Upper lobe of left lung (tissue), 6 donors: ENCODE results near the gene RPS10. TPM values are rescaled to one million over a fixed set of nuclear protein-coding genes. Genes with fewer than 3 reads are reported as not detected.
A peak's percentile ranks its signal among the peaks of the same experiment; 100 is the strongest.
"Not testable (repeated sequence)": the region's sequence is repeated elsewhere in the genome, so short reads cannot be mapped to it uniquely, and the experiment has no call there.

ENCODE experiments used
- ATAC-seq, 2 donors: fragments of 200-7000 bp; cut with Tn5 transposase; one replicate each; pipeline ENCODE4 v1.9.1; 2022; ENCODE audit warnings: mild to moderate bottlenecking in 2 of 2, moderate library complexity in 2 of 2; ENCODE audit not compliant: low FRiP score in 2 of 2
- DNase-seq, 2 donors: peaks; one replicate each; pipeline ENCODE4 v3.0.0-alpha.2; 2019 to 2020
- H3K27ac ChIP-seq, 4 donors: fragments of 200-600 bp; sonication (generic); one replicate each; pipeline ENCODE4 v1.5.1; 2016 to 2019
- H3K27me3 ChIP-seq, 4 donors: fragments of 200-600 bp; sonication (generic); one replicate each; pipeline ENCODE4 v1.5.1; 2017 to 2019
- H3K36me3 ChIP-seq, 4 donors: fragments of 200-600 bp; sonication (generic); one replicate each; pipeline ENCODE4 v1.5.1; 2016 to 2019
- H3K4me1 ChIP-seq, 4 donors: fragments of 200-600 bp; sonication (generic); one replicate each; pipeline ENCODE4 v1.5.1; 2018 to 2019
- H3K4me3 ChIP-seq, 4 donors: fragments of 200-600 bp; sonication (generic); one replicate each; pipeline ENCODE4 v1.5.1; 2017 to 2019; ENCODE audit warnings: mild to moderate bottlenecking in 2 of 4, moderate library complexity in 1 of 4
- H3K9me3 ChIP-seq, 4 donors: fragments of 200-600 bp; sonication (generic); one replicate each; pipeline ENCODE4 v1.5.1; 2018 to 2019
- EP300 ChIP-seq, 4 donors: sonication (generic); formaldehyde crosslinking; IDR thresholded peaks; one replicate each; pipeline ENCODE4 v1.5.1; 2017; ENCODE audit warnings: antibody characterized with exemption in 4 of 4, control low read depth in 2 of 4
- POLR2A ChIP-seq, 4 donors: fragments of 450-650 bp; IDR thresholded peaks; one replicate each; pipeline ENCODE4 v1.5.1; 2016 to 2017; ENCODE audit warnings: antibody characterized with exemption in 4 of 4, mild to moderate bottlenecking in 2 of 4
- POLR2AphosphoS5 ChIP-seq, 2 donors: sonication (generic); formaldehyde crosslinking; IDR thresholded peaks; one replicate each; pipeline ENCODE4 v1.5.1; 2017; ENCODE audit warnings: antibody characterized with exemption in 2 of 2
- WGBS, 2 donors: methylation state at CpG; one replicate each; pipeline ENCODE4 v1.1.5; 2017 to 2018; 5-methylcytosine and 5-hydroxymethylcytosine counted together
- total RNA-seq, 6 donors: library from RNA; depleted of rRNA in 4 of 6; stranded (reverse); fragments of >200 nt in 4 of 6; gene quantifications; one replicate each; pipeline versions ENCODE4 v1.1.0 to v1.2.1, GENCODE V29; 2016 to 2021
- TF ChIP-seq, protein P1 (sequence below), 6 experiments: fragments of 450-650 bp in 4 of 6; fragments of 200-600 bp in 2 of 6; sonication (generic) in 2 of 6; IDR thresholded peaks; one replicate each; pipeline ENCODE4 v1.5.1; 2016 to 2019; ENCODE audit warnings: antibody characterized with exemption in 6 of 6
- donor health status: DM: no; HTN: no; CAD: no; lungs with moderate emphysema.
- donor health status: DM: no; HTN: yes; CAD: no; lungs with severe emphysema.

RPS10 gene
- total RNA-seq, 6 donors from 2014 or later: 383 to 1,975 (median 1,074) TPM

DNA sequence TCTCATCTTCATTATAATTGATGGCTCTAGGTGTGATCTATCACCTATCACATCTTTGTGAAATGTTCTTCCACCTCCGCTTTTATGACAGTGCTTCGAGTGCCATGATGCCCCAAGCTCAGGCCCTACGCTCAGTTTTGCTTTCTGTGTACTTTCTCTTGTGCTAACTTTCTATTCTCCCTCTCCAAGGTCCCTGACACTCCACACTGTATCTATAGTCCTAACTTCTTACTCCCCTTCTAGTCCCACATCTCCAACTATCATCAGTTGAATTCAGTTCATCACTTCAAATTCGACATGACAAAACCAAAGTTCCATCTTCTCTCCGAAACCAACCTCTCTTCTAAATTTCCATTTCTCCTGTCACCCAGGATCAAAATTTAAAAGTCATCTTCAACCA is 50.0 kb downstream of the RPS10 start:
- DNase-seq: no peak
- Histone ChIP-seq H3K4me3 (no peak overlapping the region), H3K27ac (no peak overlapping the region)

GRCh38 chr6:34374508-34374907 is 51.4 kb downstream of the RPS10 start:
- Histone ChIP-seq H3K4me1 (peaks cover 14 to 31% (median 18%) of the 10 kb centered on the region in 4 donors), H3K36me3 (no peaks in the 10 kb centered on the region), H3K27ac (peak overlapping the region in 3 of 4 donors; percentile 0 to 58 (median 49)), H3K9me3 (no peaks in the 10 kb centered on the region), H3K4me3 (no peak overlapping the region), H3K27me3 (no peaks in the 10 kb centered on the region)
- no peak for TF ChIP-seq POLR2AphosphoS5 (IDR thresholded peaks at IDR 0.05)
- no peak for TF ChIP-seq EP300 (IDR thresholded peaks at IDR 0.05)
- no peak for TF ChIP-seq POLR2A (IDR thresholded peaks at IDR 0.05)
- TF ChIP-seq, protein P1, sequence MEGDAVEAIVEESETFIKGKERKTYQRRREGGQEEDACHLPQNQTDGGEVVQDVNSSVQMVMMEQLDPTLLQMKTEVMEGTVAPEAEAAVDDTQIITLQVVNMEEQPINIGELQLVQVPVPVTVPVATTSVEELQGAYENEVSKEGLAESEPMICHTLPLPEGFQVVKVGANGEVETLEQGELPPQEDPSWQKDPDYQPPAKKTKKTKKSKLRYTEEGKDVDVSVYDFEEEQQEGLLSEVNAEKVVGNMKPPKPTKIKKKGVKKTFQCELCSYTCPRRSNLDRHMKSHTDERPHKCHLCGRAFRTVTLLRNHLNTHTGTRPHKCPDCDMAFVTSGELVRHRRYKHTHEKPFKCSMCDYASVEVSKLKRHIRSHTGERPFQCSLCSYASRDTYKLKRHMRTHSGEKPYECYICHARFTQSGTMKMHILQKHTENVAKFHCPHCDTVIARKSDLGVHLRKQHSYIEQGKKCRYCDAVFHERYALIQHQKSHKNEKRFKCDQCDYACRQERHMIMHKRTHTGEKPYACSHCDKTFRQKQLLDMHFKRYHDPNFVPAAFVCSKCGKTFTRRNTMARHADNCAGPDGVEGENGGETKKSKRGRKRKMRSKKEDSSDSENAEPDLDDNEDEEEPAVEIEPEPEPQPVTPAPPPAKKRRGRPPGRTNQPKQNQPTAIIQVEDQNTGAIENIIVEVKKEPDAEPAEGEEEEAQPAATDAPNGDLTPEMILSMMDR (IDR thresholded peaks at IDR 0.05): no peak
- DNase-seq (no peak), ATAC-seq (peak in 1 of 2 donors; percentile 22)
- 66 to 76% methylated on average over 4 of the region's 4 CpGs for WGBS, 2 donors

More for the DNA sequence above, 50.0 kb downstream of the RPS10 start:
- ATAC-seq: no peak
- Histone ChIP-seq H3K36me3 (no peaks in the 10 kb centered on the region), H3K4me1 (peaks cover 3 to 19% (median 12%) of the 10 kb centered on the region in 4 donors), H3K9me3 (no peaks in the 10 kb centered on the region), H3K27me3 (no peaks in the 10 kb centered on the region)
- no peak for TF ChIP-seq POLR2AphosphoS5 (IDR thresholded peaks at IDR 0.05)
- no peak for TF ChIP-seq POLR2A (IDR thresholded peaks at IDR 0.05)
- TF ChIP-seq, protein P1 (IDR thresholded peaks at IDR 0.05): no peak
- 95 to 97% methylated on average over 5 of the region's 5 CpGs for WGBS, 2 donors

DNA sequence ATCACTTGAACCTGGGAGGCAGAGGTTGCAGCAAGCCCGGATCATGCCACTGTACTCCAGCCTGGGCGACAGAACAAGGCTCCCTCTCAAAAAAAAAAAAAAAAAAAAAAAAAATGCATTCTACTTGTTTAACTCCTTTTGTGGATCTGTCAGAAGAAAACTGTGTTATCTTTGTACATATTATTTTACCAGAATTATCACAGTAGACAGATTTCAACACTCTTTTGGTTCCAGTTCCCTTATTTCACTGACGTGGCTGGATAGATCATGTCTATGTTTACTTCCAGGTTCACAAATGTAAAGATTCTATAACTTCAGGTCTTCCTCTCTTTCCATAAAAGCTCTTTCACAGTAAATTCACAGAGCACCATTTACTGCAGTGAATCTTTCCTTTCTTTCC is 51.8 kb downstream of the RPS10 start:
- Histone ChIP-seq H3K4me1 (peaks cover 17 to 34% (median 18%) of the 10 kb centered on the region in 4 donors), H3K36me3 (no peaks in the 10 kb centered on the region), H3K4me3 (no peak overlapping the region), H3K27ac (peak overlapping the region; percentile 0 to 58 (median 32)), H3K9me3 (no peaks in the 10 kb centered on the region), H3K27me3 (no peaks in the 10 kb centered on the region)
- WGBS, 2 donors: 50 to 68% methylated on average over 3 of the region's 3 CpGs
- TF ChIP-seq POLR2AphosphoS5 (IDR thresholded peaks at IDR 0.05): no peak
- TF ChIP-seq, protein P1 (IDR thresholded peaks at IDR 0.05): no peak
- peak in 1 of 2 donors; percentile 52 for ATAC-seq
- DNase-seq: no peak

DNA sequence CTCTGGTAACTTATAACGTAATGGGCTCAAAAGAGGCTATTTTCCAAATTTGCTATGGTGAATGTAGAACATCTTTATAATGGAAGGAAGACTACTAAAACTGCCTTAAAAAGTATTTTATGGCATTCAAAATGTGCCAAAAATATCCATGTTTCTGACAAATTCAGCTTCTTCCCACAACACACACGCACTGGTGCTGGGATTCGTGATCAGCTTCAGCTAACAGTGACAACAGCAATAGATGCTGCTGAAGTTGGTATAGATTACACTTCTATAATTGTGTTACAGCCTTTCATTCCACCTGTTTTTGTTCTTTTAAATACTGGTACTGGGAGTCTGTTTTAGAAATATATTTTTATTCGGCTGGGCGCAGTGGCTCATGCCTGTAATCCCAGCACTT is 52.4 kb downstream of the RPS10 start:
- ATAC-seq: no peak
- H3K36me3 ChIP-seq: no peaks in the 10 kb centered on the region
- H3K4me1 ChIP-seq: peaks cover 17 to 37% (median 18%) of the 10 kb centered on the region in 4 donors
- H3K9me3 ChIP-seq: no peaks in the 10 kb centered on the region
- H3K4me3 ChIP-seq: no peak overlapping the region
- 91 to 93% methylated on average over 5 of the region's 5 CpGs for WGBS, 2 donors
- no peaks in the 10 kb centered on the region for H3K27me3 ChIP-seq
- peak overlapping the region; percentile 0 to 58 (median 32) for H3K27ac ChIP-seq
- TF ChIP-seq EP300 (IDR thresholded peaks at IDR 0.05): no peak
- DNase-seq: no peak

- 96 to 100% methylated on average over 5 of the region's 5 CpGs for WGBS, 2 donors
- H3K36me3 ChIP-seq, H3K27me3 ChIP-seq, ATAC-seq, H3K4me3 ChIP-seq, DNase-seq, H3K9me3 ChIP-seq, H3K27ac ChIP-seq: not testable (repeated sequence)
- peaks cover 17 to 44% (median 18%) of the 10 kb centered on the region in 4 donors for H3K4me1 ChIP-seq
Observed at GRCh38 chr6:34371865-34372264, 54.0 kb downstream of the RPS10 start.

DNA sequence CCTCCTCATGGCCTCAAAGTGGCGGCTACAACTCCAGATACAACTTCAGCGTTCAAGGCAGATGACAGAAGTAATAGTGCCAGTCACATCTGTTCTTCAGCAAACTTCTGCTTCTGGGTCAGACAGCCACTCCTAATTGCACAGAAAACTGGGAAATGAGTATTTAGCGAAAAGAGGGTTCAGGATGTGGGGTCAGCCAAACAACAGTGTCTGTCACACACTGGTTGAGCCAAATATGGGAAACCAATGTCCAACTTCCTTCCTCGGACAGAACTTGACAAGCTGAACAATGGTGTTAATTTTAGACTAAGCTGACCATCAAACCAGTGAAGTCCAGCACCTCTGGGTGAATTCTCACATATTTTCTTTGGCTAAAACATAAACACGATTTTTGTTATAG is 55.5 kb downstream of the RPS10 start:
- Histone ChIP-seq H3K27ac (peak overlapping the region in 3 of 4 donors; percentile 49 to 51 (median 50)), H3K9me3 (no peaks in the 10 kb centered on the region), H3K27me3 (no peaks in the 10 kb centered on the region), H3K4me3 (no peak overlapping the region), H3K4me1 (peaks cover 17 to 44% (median 18%) of the 10 kb centered on the region in 4 donors), H3K36me3 (no peaks in the 10 kb centered on the region)
- ATAC-seq: peak in 1 of 2 donors; percentile 72
- WGBS, 2 donors: 60 to 63% methylated on average over 5 of the region's 5 CpGs
- no peak for DNase-seq
- TF ChIP-seq EP300 (IDR thresholded peaks at IDR 0.05) (no peak), POLR2AphosphoS5 (IDR thresholded peaks at IDR 0.05) (peak in 1 of 2 donors; percentile 47)
